K562 (cell line): ENCODE measurements around the gene TCAP.

Experiments used
- CREBBP ChIP-seq: IDR thresholded peaks from one replicate; pipeline ENCODE4 v1.6.1; 2012; ENCODE audit warnings: low read depth, mild to moderate bottlenecking, control low read depth, inconsistent platforms, low read length
- POLR2A ChIP-seq: fragments of 450-650 bp; conservative IDR thresholded peaks from 2 replicates; pipeline ENCODE4 v1.6.1; 2016
- POLR2AphosphoS5 ChIP-seq: IDR thresholded peaks from 2 replicates; pipeline ENCODE4 v1.6.1; 2011; ENCODE audit warnings: mild to moderate bottlenecking, low read depth, low read length, moderate library complexity; ENCODE audit not compliant: control insufficient read depth, insufficient read depth
- TF ChIP-seq, protein P1 (sequence below), 3 experiments: fragments of 200-800 bp in 1 of 3; fragments of 250-450 bp in 1 of 3; fragments of 450-650 bp in 1 of 3; sonication (Bioruptor Pico) in 1 of 3; sonication (Bioruptor generic) in 1 of 3; formaldehyde crosslinking in 1 of 3; IDR thresholded peaks; 2 replicates each; pipeline versions ENCODE4 v1.6.1 to v1.8.0; 2016 to 2022; ENCODE audit warnings: mild to moderate bottlenecking in 2 of 3, missing genetic modification characterization in 2 of 3, missing compliant biosample characterization in 1 of 3, moderate library complexity in 1 of 3
- TF ChIP-seq, protein P2 (sequence below), 3 experiments: IDR thresholded peaks in 2 of 3; conservative IDR thresholded peaks in 1 of 3; 2 replicates each; pipeline ENCODE4 v1.5.1; 2011 to 2012; ENCODE audit warnings: low read length in 3 of 3, mild to moderate bottlenecking in 3 of 3, control low read depth in 2 of 3, improper control_type of control experiment in 1 of 3, inconsistent platforms in 1 of 3, low read depth in 1 of 3, mixed read lengths in 1 of 3, moderate library complexity in 1 of 3; ENCODE audit not compliant: insufficient read depth in 2 of 3

DNA sequence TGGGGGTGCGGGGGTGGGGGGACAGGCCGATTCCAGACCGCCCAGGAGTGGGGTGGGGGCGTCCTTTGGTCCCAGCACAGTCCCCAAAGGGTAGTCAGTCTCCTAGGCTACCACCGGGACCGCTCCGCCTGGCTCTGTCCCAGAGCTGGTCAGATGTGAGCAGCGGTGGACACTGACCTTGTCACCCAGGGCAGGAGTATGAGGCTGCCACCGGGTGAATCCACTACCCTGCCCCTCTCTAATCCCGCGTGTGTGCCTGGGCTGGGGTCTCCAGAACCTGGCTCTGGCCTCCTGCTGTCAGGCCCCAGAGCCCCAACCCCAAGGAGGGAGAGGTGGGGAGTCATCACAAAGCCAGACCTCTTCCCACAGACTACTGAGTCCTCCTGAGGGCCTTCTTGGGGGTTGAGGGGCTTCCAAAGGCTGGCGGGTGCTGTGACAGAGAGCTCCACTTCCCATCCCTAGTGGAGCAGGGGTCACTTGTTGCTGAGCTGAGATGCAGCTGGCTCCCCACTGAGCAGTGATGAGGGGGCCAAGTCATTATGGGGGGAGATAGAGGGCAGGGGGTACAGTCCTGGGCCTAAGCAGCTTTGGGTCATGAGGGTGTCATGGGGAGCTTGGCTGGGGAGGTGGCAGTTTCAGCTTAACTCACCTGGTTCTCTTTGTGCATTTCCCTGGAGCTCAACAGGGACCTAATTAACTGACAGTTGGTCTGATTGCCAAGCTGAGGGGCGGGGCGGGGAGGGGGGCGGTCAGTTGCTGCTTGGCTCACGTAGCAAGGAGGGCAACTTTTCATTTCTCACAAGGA lies 37.2 kb upstream of the TCAP start:
- TF ChIP-seq POLR2A (no peak), POLR2AphosphoS5 (no peak), CREBBP (no peak)
- TF ChIP-seq, protein P1, sequence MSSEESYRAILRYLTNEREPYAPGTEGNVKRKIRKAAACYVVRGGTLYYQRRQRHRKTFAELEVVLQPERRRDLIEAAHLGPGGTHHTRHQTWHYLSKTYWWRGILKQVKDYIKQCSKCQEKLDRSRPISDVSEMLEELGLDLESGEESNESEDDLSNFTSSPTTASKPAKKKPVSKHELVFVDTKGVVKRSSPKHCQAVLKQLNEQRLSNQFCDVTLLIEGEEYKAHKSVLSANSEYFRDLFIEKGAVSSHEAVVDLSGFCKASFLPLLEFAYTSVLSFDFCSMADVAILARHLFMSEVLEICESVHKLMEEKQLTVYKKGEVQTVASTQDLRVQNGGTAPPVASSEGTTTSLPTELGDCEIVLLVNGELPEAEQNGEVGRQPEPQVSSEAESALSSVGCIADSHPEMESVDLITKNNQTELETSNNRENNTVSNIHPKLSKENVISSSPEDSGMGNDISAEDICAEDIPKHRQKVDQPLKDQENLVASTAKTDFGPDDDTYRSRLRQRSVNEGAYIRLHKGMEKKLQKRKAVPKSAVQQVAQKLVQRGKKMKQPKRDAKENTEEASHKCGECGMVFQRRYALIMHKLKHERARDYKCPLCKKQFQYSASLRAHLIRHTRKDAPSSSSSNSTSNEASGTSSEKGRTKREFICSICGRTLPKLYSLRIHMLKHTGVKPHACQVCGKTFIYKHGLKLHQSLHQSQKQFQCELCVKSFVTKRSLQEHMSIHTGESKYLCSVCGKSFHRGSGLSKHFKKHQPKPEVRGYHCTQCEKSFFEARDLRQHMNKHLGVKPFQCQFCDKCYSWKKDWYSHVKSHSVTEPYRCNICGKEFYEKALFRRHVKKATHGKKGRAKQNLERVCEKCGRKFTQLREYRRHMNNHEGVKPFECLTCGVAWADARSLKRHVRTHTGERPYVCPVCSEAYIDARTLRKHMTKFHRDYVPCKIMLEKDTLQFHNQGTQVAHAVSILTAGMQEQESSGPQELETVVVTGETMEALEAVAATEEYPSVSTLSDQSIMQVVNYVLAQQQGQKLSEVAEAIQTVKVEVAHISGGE (CRISPR knock-in tag; IDR thresholded peaks at IDR 0.05) = no peak
- TF ChIP-seq, protein P2, sequence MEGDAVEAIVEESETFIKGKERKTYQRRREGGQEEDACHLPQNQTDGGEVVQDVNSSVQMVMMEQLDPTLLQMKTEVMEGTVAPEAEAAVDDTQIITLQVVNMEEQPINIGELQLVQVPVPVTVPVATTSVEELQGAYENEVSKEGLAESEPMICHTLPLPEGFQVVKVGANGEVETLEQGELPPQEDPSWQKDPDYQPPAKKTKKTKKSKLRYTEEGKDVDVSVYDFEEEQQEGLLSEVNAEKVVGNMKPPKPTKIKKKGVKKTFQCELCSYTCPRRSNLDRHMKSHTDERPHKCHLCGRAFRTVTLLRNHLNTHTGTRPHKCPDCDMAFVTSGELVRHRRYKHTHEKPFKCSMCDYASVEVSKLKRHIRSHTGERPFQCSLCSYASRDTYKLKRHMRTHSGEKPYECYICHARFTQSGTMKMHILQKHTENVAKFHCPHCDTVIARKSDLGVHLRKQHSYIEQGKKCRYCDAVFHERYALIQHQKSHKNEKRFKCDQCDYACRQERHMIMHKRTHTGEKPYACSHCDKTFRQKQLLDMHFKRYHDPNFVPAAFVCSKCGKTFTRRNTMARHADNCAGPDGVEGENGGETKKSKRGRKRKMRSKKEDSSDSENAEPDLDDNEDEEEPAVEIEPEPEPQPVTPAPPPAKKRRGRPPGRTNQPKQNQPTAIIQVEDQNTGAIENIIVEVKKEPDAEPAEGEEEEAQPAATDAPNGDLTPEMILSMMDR (IDR thresholded peaks at IDR 0.05 in 2 of 3, conservative IDR thresholded peaks at IDR 0.05 in 1 of 3; ENCODE audit: insufficient read depth in 2 of 3, low read depth in 1 of 3, low read length in 3 of 3) = no peak
